ENCODE results near the gene AP3S2.
"Not testable (repeated sequence)": the region's sequence is repeated elsewhere in the genome, so short reads cannot be mapped to it uniquely, and the experiment has no call there.

Gene AP3S2

GRCh38 chr15:89802231-89802928 is 91.4 kb downstream of the AP3S2 start:
- no peak for DNase-seq (ENCODE audit: low spot score)
- no peak for FAIRE-seq

GRCh38 chr15:89801471-89802195 is 92.2 kb downstream of the AP3S2 start:
- FAIRE-seq (no peak), DNase-seq (ENCODE audit: low spot score) (no peak)

GRCh38 chr15:89799918-89800498 is 93.8 kb downstream of the AP3S2 start:
- no peak for FAIRE-seq
- no peak for DNase-seq (ENCODE audit: low spot score)

GRCh38 chr15:89799011-89799911 is 94.5 kb downstream of the AP3S2 start:
- no peak for DNase-seq (ENCODE audit: low spot score)
- FAIRE-seq, result no peak

- FAIRE-seq (no peak), DNase-seq (ENCODE audit: low spot score) (no peak)
These were observed 96.1 kb downstream of the AP3S2 start for GRCh38 chr15:89797678-89798201.

- DNase-seq (ENCODE audit: low spot score) (no peak), FAIRE-seq (no peak)
These were observed 97.8 kb downstream of the AP3S2 start for GRCh38 chr15:89795996-89796395.

GRCh38 chr15:89794627-89795241 is 99.1 kb downstream of the AP3S2 start:
- FAIRE-seq (no peak), DNase-seq (ENCODE audit: low spot score) (no peak)

- DNase-seq (ENCODE audit: low spot score) (no peak), FAIRE-seq (no peak)
These were observed 101.5 kb downstream of the AP3S2 start for GRCh38 chr15:89792106-89792805.

- DNase-seq (ENCODE audit: low spot score) (no peak), FAIRE-seq (no peak)
These were observed 103.1 kb downstream of the AP3S2 start for GRCh38 chr15:89790661-89791060.

GRCh38 chr15:89790206-89790605 is 103.6 kb downstream of the AP3S2 start:
- DNase-seq (ENCODE audit: low spot score) (no peak), FAIRE-seq (no peak)

- not testable (repeated sequence) for DNase-seq (ENCODE audit: low spot score); FAIRE-seq
These were observed 105.2 kb downstream of the AP3S2 start for GRCh38 chr15:89788585-89788984.

GRCh38 chr15:89787944-89788343 is 105.8 kb downstream of the AP3S2 start:
- FAIRE-seq (no peak), DNase-seq (ENCODE audit: low spot score) (no peak)

- DNase-seq (ENCODE audit: low spot score), result no peak
- FAIRE-seq, result no peak
These were observed 108.0 kb downstream of the AP3S2 start for GRCh38 chr15:89785774-89786140.

GRCh38 chr15:89785064-89785773 is 108.6 kb downstream of the AP3S2 start:
- FAIRE-seq (no peak), DNase-seq (ENCODE audit: low spot score) (no peak)

GRCh38 chr15:89784686-89784960 is 109.2 kb downstream of the AP3S2 start:
- FAIRE-seq (no peak), DNase-seq (ENCODE audit: low spot score) (no peak)

GRCh38 chr15:89783861-89784685 is 109.7 kb downstream of the AP3S2 start:
- FAIRE-seq, result no peak
- no peak for DNase-seq (ENCODE audit: low spot score)

GRCh38 chr15:89783111-89783860 is 110.5 kb downstream of the AP3S2 start:
- DNase-seq (ENCODE audit: low spot score) (no peak), FAIRE-seq (no peak)

GRCh38 chr15:89782619-89782950 is 111.2 kb downstream of the AP3S2 start:
- DNase-seq (ENCODE audit: low spot score); FAIRE-seq: not testable (repeated sequence)
